Stimulated activated CD8-positive, alpha-beta memory T cell treated with anti-CD3 and anti-CD28 coated beads, Interleukin-4, amount 100 ng/mL, for 24 hours (primary cell): ENCODE measurements around the gene HTR2B.
"Not testable (repeated sequence)": the region's sequence is repeated elsewhere in the genome, so short reads cannot be mapped to it uniquely, and the experiment has no call there.

Source experiments
- DNase-seq: peaks from one replicate; pipeline ENCODE4 v3.0.0-alpha.2; 2020; ENCODE audit warnings: low read depth

The HTR2B gene

GRCh38 chr2:231124838-231125568, at the start of gene HTR2B:
Gene HTR2B (minus strand): TSS chr2:231125042. CDS start chr2:231123764, 1,278 bp downstream.
- no peak for DNase-seq

- DNase-seq = no peak
Measured at GRCh38 chr2:231174211-231174651, 49.4 kb upstream of the HTR2B start.

GRCh38 chr2:231172025-231172424, 47.2 kb upstream of the HTR2B start:
- no peak for DNase-seq

- DNase-seq = no peak
Measured at GRCh38 chr2:231170055-231170454, 45.2 kb upstream of the HTR2B start.

- DNase-seq = no peak
Measured at GRCh38 chr2:231169488-231169887, 44.6 kb upstream of the HTR2B start.

- DNase-seq = no peak
Measured at GRCh38 chr2:231168460-231169139, 43.8 kb upstream of the HTR2B start.

GRCh38 chr2:231167745-231168459, 43.1 kb upstream of the HTR2B start:
- no peak for DNase-seq

GRCh38 chr2:231163414-231164095, 38.7 kb upstream of the HTR2B start:
- DNase-seq = no peak

GRCh38 chr2:231163011-231163410, 38.2 kb upstream of the HTR2B start:
- no peak for DNase-seq

- no peak for DNase-seq
Measured at GRCh38 chr2:231161877-231162329, 37.1 kb upstream of the HTR2B start.

GRCh38 chr2:231161252-231161839, 36.5 kb upstream of the HTR2B start:
- no peak for DNase-seq

- no peak for DNase-seq
Measured at GRCh38 chr2:231160701-231161100, 35.9 kb upstream of the HTR2B start.

GRCh38 chr2:231159306-231159705, 34.5 kb upstream of the HTR2B start:
- DNase-seq = no peak

- DNase-seq = no peak
Measured at GRCh38 chr2:231152800-231153557, 28.1 kb upstream of the HTR2B start.

- no peak for DNase-seq
Measured at GRCh38 chr2:231146665-231147064, 21.8 kb upstream of the HTR2B start.

GRCh38 chr2:231144896-231145295, 20.1 kb upstream of the HTR2B start:
- DNase-seq = no peak

GRCh38 chr2:231140808-231141207, 16.0 kb upstream of the HTR2B start:
- DNase-seq = not testable (repeated sequence)

- no peak for DNase-seq
Measured at GRCh38 chr2:231139796-231140195, 15.0 kb upstream of the HTR2B start.

- DNase-seq = no peak
Measured at GRCh38 chr2:231138699-231139098, 13.9 kb upstream of the HTR2B start.

- no peak for DNase-seq
Measured at GRCh38 chr2:231134910-231135655, 10.2 kb upstream of the HTR2B start.
